GM12875 (cell line): Measurements from ENCODE around the gene MSX2.
"Not testable (repeated sequence)": the region's sequence is repeated elsewhere in the genome, so short reads cannot be mapped to it uniquely, and the experiment has no call there.

Experiments
- H3K4me3 ChIP-seq: one replicate; pipeline ENCODE4 v1.5.1; 2011; ENCODE audit warnings: low read depth, low read length, control low read depth
- CTCF ChIP-seq: IDR thresholded peaks from 2 replicates; pipeline ENCODE4 v1.5.1; 2011; ENCODE audit warnings: low read depth, mild to moderate bottlenecking, control low read depth, inconsistent platforms, low read length, moderate library complexity, borderline replicate concordance; ENCODE audit not compliant: insufficient read depth

MSX2 gene

GRCh38 chr5:174760721-174761120, 36.3 kb downstream of the MSX2 start:
- TF ChIP-seq CTCF = no peak
- no peak overlapping the region for H3K4me3 ChIP-seq

GRCh38 chr5:174761341-174761740, 37.0 kb downstream of the MSX2 start:
- not testable (repeated sequence) for H3K4me3 ChIP-seq

DNA sequence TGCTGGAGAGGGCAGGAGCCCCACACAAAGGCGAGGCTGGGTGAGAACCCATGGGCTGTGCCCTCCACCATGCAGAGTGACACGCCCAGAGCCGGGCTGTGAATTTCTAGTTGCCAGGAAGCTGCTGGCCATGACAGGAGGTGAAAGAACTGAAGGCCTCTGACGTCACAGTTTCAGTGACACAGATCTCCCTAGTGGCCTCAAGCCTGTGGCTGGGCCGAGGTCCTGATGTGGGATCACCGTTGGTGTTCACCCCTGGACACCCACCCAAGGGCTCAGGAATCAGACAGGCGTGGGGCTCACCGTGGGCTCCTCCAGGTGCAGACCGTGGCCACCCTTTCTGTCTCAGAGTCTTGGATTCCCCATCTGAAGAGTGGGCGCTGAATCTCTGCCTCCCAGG, 39.9 kb downstream of the MSX2 start:
- H3K4me3 ChIP-seq = no peak overlapping the region
- no peak for TF ChIP-seq CTCF

GRCh38 chr5:174765540-174765939, 41.2 kb downstream of the MSX2 start:
- no peak overlapping the region for H3K4me3 ChIP-seq
- no peak for TF ChIP-seq CTCF

DNA sequence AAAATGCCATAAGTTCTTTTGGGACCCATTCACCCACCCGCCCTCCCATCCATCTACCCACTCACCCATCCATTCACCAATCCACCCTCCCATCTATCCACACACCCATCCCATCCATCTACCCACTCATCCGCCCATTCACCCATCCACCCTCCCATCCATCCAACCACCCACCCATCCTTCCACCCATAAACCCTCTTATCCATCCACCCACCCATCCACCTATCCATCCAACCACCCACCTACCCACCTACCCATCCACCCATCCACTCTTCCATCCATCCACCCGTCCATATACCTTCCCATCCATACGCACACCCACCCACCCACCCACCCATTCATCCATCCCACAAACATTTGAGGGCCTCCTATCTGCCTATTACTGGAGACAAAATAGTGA, 43.3 kb downstream of the MSX2 start:
- no peak overlapping the region for H3K4me3 ChIP-seq
- TF ChIP-seq CTCF = no peak

DNA sequence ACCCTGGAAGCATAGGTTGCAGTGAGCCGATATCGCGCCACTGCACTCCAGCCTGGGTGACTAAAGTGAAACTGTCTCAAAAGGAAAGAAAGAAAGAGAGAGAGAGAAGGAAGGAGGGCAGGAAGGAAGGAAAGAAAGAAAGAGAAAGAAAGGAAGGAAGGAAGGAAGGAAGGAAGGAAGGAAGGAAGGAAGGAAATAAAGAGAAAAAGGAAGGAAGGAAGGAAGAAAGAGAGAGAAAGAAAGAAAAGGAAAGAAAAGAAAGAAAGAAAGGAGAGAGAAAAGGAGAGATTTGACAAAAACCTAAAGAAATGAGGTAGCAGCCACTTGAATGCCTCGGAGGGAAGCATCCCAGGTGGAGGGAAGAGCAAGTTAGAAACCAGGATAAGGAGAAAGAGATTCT, 44.6 kb downstream of the MSX2 start:
- H3K4me3 ChIP-seq = no peak overlapping the region
- no peak for TF ChIP-seq CTCF

- no peak for TF ChIP-seq CTCF
- no peak overlapping the region for H3K4me3 ChIP-seq
Measured at GRCh38 chr5:174773371-174773770, 49.0 kb downstream of the MSX2 start.

DNA sequence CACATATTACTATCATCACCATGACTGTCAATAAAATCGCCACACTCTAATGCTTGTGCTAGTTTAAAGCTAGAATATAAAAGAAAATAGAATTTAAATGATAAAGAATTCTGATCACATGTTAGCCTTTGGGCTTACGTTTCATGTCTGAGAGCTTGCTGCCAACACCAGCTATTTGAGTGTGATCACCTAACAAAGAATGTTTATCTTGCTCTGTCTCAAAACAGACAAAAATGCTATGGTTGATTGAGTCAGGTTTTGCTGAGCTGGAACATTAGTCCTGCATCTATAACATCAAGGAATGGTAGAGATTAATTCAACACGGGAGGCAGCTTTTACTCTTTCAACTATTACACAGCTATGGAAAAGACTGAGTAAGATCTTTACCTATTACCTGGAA, 50.7 kb downstream of the MSX2 start:
- TF ChIP-seq CTCF = no peak
- H3K4me3 ChIP-seq = no peak overlapping the region
